Testis (tissue), 2 donors: ENCODE data around the gene TAAR8.

ENCODE experiments used
- CTCF ChIP-seq, 3 experiments: fragments of 450-650 bp in 2 of 3; fragments of 200-600 bp in 1 of 3; sonication (generic) in 1 of 3; IDR thresholded peaks; one replicate each; pipeline ENCODE4 v1.5.1; 2016 to 2019; ENCODE audit warnings: antibody characterized with exemption in 3 of 3, mild to moderate bottlenecking in 2 of 3, moderate library complexity in 1 of 3
- POLR2A ChIP-seq: fragments of 450-650 bp; IDR thresholded peaks from one replicate; pipeline ENCODE4 v1.6.1; 2017; ENCODE audit warnings: antibody characterized with exemption, mild to moderate bottlenecking, moderate library complexity

- TF ChIP-seq POLR2A (no peak), CTCF (IDR thresholded peaks at IDR 0.05) (no peak)
Observed at GRCh38 chr6:132568611-132569010, 16.1 kb downstream of the TAAR8 start.
